DOHH2 (cell line): Measurements from ENCODE around the gene KRT82.

Experiments used
- EZH2phosphoT487 ChIP-seq: fragments of 200-600 bp; sonication (generic); IDR thresholded peaks from 2 replicates; pipeline ENCODE4 v1.6.1; 2017; ENCODE audit warnings: borderline replicate concordance, mild to moderate bottlenecking, antibody characterized with exemption, low read length, moderate library complexity, mixed read lengths
- TF ChIP-seq, protein P1 (sequence below): fragments of 200-600 bp; sonication (generic); IDR thresholded peaks from one replicate; pipeline ENCODE4 v1.5.1; 2014; ENCODE audit warnings: antibody characterized with exemption, mild to moderate bottlenecking, low read depth, low read length; ENCODE audit not compliant: poor library complexity, severe bottlenecking

DNA sequence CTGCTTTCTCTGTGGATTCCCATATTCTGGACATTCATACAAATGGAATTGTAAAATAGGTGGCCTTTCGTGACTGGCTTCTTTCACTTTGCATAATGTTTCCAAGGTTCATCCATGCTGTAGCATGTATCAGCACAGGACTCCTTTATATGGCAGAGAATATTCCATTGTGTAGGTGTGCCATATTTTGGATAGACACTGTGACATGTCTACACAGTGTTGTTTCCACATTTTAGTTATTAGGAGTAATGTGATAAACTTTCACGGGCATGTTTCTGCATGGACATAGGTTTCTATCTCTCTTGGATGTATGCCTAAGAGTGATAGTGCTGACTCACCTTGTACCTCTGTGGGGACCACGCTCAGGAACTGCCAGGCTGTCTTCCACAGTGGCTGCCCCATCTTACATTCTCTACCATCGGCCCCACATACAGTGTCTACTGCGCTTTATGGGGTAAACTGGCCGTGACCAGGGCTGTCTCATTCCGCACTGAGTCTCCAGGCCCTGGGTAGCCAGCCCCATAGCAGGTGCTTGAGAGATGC, 13.6 kb downstream of the KRT82 start:
- TF ChIP-seq, protein P1, sequence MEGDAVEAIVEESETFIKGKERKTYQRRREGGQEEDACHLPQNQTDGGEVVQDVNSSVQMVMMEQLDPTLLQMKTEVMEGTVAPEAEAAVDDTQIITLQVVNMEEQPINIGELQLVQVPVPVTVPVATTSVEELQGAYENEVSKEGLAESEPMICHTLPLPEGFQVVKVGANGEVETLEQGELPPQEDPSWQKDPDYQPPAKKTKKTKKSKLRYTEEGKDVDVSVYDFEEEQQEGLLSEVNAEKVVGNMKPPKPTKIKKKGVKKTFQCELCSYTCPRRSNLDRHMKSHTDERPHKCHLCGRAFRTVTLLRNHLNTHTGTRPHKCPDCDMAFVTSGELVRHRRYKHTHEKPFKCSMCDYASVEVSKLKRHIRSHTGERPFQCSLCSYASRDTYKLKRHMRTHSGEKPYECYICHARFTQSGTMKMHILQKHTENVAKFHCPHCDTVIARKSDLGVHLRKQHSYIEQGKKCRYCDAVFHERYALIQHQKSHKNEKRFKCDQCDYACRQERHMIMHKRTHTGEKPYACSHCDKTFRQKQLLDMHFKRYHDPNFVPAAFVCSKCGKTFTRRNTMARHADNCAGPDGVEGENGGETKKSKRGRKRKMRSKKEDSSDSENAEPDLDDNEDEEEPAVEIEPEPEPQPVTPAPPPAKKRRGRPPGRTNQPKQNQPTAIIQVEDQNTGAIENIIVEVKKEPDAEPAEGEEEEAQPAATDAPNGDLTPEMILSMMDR = no peak
- no peak for TF ChIP-seq EZH2phosphoT487
